Measurements from ENCODE around the gene ZNF691.

DNA sequence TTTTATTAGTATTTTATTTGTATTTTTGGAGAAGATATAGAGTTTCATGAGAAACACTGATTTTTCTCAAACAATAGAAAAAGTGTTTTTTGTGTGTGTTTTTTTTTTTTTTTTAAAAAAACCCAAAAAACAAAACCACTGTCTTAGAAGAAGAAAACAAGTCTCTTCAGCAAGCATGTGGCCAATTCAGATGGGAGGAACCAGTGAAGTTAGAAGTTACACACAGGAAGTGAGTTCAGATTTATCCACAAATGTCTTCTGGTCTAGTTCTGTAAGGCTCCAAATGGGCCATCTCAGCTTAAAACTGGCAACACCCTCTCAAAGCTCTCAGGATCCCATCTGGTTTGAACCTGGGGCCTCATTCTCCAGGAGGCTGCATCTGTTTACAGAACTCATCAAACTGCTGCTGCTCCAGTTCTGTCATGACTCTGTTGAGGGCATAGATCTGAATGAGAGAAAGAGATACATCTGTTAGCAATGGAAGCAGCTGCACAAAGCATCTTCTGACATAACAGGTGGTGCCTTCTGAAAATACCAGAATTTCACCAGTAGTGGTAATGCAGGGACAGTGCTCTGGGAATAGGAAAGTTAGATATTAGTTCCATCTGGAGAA lies 39.3 kb upstream of the ZNF691 start:
- TF ChIP-seq, protein P1, sequence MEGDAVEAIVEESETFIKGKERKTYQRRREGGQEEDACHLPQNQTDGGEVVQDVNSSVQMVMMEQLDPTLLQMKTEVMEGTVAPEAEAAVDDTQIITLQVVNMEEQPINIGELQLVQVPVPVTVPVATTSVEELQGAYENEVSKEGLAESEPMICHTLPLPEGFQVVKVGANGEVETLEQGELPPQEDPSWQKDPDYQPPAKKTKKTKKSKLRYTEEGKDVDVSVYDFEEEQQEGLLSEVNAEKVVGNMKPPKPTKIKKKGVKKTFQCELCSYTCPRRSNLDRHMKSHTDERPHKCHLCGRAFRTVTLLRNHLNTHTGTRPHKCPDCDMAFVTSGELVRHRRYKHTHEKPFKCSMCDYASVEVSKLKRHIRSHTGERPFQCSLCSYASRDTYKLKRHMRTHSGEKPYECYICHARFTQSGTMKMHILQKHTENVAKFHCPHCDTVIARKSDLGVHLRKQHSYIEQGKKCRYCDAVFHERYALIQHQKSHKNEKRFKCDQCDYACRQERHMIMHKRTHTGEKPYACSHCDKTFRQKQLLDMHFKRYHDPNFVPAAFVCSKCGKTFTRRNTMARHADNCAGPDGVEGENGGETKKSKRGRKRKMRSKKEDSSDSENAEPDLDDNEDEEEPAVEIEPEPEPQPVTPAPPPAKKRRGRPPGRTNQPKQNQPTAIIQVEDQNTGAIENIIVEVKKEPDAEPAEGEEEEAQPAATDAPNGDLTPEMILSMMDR (IDR thresholded peaks at IDR 0.05): no peak
- no peak for TF ChIP-seq POLR2A (IDR thresholded peaks at IDR 0.05)

Measured in lower leg skin (tissue), 3 donors.